B cell (primary cell): ENCODE measurements around the gene RBP2.

Experiments
- CTCF ChIP-seq: fragments of 200-600 bp; IDR thresholded peaks from one replicate; pipeline ENCODE4 v1.8.0; 2022; ENCODE audit warnings: antibody characterized with exemption, mild to moderate bottlenecking
- EZH2 ChIP-seq: IDR thresholded peaks from 2 replicates; pipeline ENCODE4 v1.6.1; 2012; ENCODE audit warnings: borderline replicate concordance, low read depth, mild to moderate bottlenecking, moderate library complexity, low read length; ENCODE audit not compliant: insufficient read depth, poor library complexity, severe bottlenecking

- TF ChIP-seq EZH2 (no peak), CTCF (no peak)
These were observed 41.2 kb upstream of the RBP2 start for GRCh38 chr3:139517321-139518065.
